Islet precursor cell (in vitro differentiated cells): ENCODE data around the gene KRTAP9-8.
A peak's percentile ranks its signal among the peaks of the same experiment; 100 is the strongest.
"Not testable (repeated sequence)": the region's sequence is repeated elsewhere in the genome, so short reads cannot be mapped to it uniquely, and the experiment has no call there.

Experiments
- DNase-seq: peaks from one replicate; pipeline ENCODE4 v3.0.0-alpha.2; 2018

KRTAP9-8 gene

GRCh38 chr17:41256291-41256685 is 18.5 kb downstream of the KRTAP9-8 start:
- no peak for DNase-seq

GRCh38 chr17:41258406-41258805 is 20.6 kb downstream of the KRTAP9-8 start:
- no peak for DNase-seq

- no peak for DNase-seq
Observed at GRCh38 chr17:41263212-41263611, 25.4 kb downstream of the KRTAP9-8 start.

- DNase-seq: peak; percentile 40
Observed at GRCh38 chr17:41264599-41264998, 26.8 kb downstream of the KRTAP9-8 start.

- no peak for DNase-seq
Observed at GRCh38 chr17:41265078-41265477, 27.3 kb downstream of the KRTAP9-8 start, which contains the start of gene KRTAP9-6. Gene KRTAP9-6, plus strand, starts transcription at chr17:41265378. Its CDS starts 0 bp downstream, at chr17:41265378.

- DNase-seq: no peak
Observed at GRCh38 chr17:41267711-41268110, 29.9 kb downstream of the KRTAP9-8 start.

GRCh38 chr17:41271323-41271722 is 33.5 kb downstream of the KRTAP9-8 start:
- not testable (repeated sequence) for DNase-seq

GRCh38 chr17:41271858-41272257 is 34.1 kb downstream of the KRTAP9-8 start:
- no peak for DNase-seq

- DNase-seq: not testable (repeated sequence)
Observed at GRCh38 chr17:41275648-41276190, 37.9 kb downstream of the KRTAP9-8 start, which contains the start of gene KRTAP9-7. Gene KRTAP9-7, plus strand, starts transcription at chr17:41275698. Its CDS starts 0 bp downstream, at chr17:41275698.

GRCh38 chr17:41278176-41278955 is 40.6 kb downstream of the KRTAP9-8 start:
- no peak for DNase-seq

- peak; percentile 66 for DNase-seq
Observed at GRCh38 chr17:41284043-41284442, 46.2 kb downstream of the KRTAP9-8 start.

- no peak for DNase-seq
Observed at GRCh38 chr17:41284546-41284945, 46.7 kb downstream of the KRTAP9-8 start.

- DNase-seq: no peak
Observed at GRCh38 chr17:41287050-41287449, 49.3 kb downstream of the KRTAP9-8 start.
